Sigmoid colon (tissue), 4 donors: ENCODE measurements around the gene LAMB3.

ENCODE experiments used
- CTCF ChIP-seq, 4 experiments: fragments of 450-650 bp in 3 of 4; fragments of 200-600 bp in 1 of 4; IDR thresholded peaks; one replicate each; pipeline ENCODE4 v1.5.1; 2016 to 2019; ENCODE audit warnings: antibody characterized with exemption in 4 of 4, mild to moderate bottlenecking in 3 of 4, moderate library complexity in 2 of 4
- POLR2AphosphoS5 ChIP-seq, 4 donors: sonication (generic); formaldehyde crosslinking; IDR thresholded peaks; one replicate each; pipeline ENCODE4 v1.6.1; 2017; ENCODE audit warnings: antibody characterized with exemption in 4 of 4

DNA sequence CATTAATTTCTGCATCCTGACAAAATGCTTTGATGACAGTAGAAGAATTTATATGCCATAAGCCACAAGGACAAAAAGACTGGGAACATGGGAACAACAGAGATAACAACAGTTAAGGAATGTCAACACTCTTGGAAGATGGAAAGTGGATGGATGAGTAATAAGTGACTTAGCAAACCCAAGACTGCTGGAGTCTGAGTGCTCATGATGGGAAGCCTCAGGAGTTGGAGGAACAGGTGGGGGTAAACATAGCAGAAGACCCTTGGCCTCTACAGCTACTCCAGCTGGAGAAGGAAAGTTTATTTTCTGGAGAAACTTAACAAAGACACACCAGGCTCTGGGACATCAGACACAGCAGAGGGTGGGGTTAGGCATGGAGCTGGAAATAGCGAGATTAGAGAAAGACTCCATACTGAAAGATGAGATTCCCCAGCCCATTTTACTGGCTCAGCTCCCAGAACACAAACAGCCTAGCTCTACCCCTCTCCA lies 36.6 kb upstream of the LAMB3 start:
- TF ChIP-seq CTCF (IDR thresholded peaks at IDR 0.05) (no peak), POLR2AphosphoS5 (IDR thresholded peaks at IDR 0.05) (no peak)
